Measurements from ENCODE around the gene OTOG.

DNA sequence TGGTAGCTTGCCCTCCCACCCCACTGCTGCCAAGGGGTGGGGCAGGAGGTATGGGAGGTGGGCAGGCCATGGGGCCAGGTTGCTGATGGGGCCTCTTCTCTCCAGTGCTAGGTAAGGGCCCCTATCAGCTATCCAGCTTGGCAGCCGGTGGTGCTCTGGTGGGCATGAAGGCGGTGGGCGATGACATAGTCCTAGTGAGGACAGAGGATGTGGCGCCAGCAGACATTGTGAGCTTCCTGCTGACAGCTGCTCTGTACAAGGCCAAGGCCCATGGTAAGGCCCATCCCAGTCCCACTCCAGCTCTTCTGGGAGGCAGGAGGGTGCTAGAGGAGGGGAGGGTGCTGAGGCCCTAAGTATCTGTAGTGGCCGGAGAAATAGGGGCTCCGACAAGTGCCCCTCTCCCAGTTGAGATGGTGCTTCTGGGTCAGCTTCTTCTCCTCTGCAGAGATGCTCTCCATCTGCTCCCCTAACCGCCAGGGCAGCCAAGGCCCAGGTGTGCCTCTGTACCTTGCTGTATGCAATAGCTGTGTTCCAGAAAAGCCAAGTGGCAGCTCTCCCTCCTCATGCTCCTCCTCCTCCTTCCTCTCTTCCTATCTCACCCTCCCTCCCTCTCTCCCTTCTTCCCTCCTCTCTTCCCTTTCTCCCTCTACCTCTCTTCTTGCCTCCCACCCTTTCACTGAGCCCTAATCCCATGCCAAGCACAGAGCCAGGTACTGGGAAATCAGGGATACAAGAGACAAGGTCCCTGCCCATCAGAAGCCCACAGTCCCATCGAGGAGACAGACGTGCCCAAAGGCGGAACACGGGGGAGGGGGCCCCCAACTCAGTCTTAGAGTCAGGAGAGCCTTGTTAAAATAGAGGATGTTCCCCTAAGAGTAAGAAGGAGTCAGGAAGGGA lies 55.3 kb downstream of the OTOG start:
- no peak for TF ChIP-seq CTCF (IDR thresholded peaks at IDR 0.05)
- no peak for TF ChIP-seq EZH2 (IDR thresholded peaks at IDR 0.05; ENCODE audit: borderline replicate concordance, insufficient read depth, low read depth, low read length, poor library complexity, severe bottlenecking)
